ENCODE measurements around the gene SSTR5. TPM values are rescaled to one million over a fixed set of nuclear protein-coding genes. Genes with fewer than 3 reads are reported as not detected.

SSTR5 gene
- total RNA-seq, 4 donors from 2014 or later, result not detected

DNA sequence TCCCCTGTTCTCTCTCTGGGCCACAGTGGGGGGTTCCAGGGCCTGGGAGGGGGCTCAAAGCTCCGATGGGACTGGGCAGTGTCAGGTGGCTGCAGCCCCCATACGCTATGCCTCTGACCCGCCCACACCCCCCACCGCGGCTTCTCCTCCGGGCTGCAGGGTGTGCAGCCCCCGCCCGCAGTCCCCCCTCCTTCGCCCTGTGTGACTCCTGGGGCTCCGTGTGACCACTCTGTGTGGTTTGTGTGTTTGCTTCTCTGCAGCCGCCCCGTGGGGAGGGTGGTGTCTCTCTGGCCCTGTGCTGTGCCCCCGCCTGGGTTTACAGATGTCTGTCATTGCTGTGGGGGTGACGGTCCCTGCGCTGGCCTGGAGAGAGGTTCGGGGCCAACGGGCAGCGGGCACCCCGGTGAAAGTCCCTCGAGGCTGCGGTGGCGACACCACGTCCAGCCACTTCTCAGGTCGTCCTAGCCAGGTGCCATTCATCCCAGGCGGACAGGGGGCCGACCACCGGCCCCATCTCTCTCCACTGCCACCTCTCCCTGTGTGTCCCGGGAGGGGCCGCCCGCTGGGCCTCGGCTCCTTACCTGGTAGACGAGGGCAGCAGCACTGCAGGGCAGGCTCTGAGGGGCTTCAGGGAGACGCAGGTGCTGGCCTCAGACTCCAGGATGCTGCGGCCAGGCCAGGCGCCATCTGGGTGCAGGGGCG is 5.5 kb downstream of the SSTR5 start:
- TF ChIP-seq, protein P1, sequence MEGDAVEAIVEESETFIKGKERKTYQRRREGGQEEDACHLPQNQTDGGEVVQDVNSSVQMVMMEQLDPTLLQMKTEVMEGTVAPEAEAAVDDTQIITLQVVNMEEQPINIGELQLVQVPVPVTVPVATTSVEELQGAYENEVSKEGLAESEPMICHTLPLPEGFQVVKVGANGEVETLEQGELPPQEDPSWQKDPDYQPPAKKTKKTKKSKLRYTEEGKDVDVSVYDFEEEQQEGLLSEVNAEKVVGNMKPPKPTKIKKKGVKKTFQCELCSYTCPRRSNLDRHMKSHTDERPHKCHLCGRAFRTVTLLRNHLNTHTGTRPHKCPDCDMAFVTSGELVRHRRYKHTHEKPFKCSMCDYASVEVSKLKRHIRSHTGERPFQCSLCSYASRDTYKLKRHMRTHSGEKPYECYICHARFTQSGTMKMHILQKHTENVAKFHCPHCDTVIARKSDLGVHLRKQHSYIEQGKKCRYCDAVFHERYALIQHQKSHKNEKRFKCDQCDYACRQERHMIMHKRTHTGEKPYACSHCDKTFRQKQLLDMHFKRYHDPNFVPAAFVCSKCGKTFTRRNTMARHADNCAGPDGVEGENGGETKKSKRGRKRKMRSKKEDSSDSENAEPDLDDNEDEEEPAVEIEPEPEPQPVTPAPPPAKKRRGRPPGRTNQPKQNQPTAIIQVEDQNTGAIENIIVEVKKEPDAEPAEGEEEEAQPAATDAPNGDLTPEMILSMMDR (IDR thresholded peaks at IDR 0.05), result no peak
- no peak for TF ChIP-seq POLR2A (IDR thresholded peaks at IDR 0.05)
- H3K36me3 ChIP-seq, result no peaks in the 10 kb centered on the region
- no peak for DNase-seq
- no peaks in the 10 kb centered on the region for H3K4me1 ChIP-seq
- H3K27ac ChIP-seq, result no peak overlapping the region
- no peak overlapping the region for H3K4me3 ChIP-seq
- H3K9me3 ChIP-seq, result no peaks in the 10 kb centered on the region
- peaks cover 0 to 38% of the 10 kb centered on the region in 2 donors for H3K27me3 ChIP-seq
- intact Hi-C loops (cut with DNase I; ENCODE audit: low total_unique reads), result no loop called here

DNA sequence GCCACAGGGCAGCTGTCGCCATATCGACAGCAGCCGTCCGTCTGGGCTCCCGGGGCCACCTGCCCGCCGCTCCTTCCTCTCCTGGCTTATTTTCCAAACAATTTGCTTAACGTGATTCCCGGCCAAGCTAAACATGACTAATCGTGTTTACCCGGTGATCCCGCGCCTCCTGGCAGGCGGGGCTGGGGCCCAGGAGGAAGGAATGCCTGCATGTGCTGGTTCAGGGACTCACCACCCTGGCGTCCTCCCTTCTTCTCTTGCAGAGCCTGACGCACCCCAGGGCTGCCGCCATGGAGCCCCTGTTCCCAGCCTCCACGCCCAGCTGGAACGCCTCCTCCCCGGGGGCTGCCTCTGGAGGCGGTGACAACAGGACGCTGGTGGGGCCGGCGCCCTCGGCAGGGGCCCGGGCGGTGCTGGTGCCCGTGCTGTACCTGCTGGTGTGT is 6.1 kb downstream of the SSTR5 start:
- no peak for TF ChIP-seq POLR2A (IDR thresholded peaks at IDR 0.05)
- TF ChIP-seq, protein P1 (IDR thresholded peaks at IDR 0.05), result no peak
- Histone ChIP-seq H3K27ac (no peak overlapping the region), H3K36me3 (no peaks in the 10 kb centered on the region), H3K4me1 (no peaks in the 10 kb centered on the region), H3K4me3 (no peak overlapping the region), H3K27me3 (peaks cover 0 to 32% of the 10 kb centered on the region in 2 donors), H3K9me3 (no peaks in the 10 kb centered on the region)
- intact Hi-C loops (cut with DNase I; ENCODE audit: low total_unique reads), result no loop called here
- no peak for DNase-seq

DNA sequence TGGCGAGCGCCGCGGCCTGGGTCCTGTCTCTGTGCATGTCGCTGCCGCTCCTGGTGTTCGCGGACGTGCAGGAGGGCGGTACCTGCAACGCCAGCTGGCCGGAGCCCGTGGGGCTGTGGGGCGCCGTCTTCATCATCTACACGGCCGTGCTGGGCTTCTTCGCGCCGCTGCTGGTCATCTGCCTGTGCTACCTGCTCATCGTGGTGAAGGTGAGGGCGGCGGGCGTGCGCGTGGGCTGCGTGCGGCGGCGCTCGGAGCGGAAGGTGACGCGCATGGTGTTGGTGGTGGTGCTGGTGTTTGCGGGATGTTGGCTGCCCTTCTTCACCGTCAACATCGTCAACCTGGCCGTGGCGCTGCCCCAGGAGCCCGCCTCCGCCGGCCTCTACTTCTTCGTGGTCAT is 6.8 kb downstream of the SSTR5 start:
- H3K4me3 ChIP-seq, result no peak overlapping the region
- no peaks in the 10 kb centered on the region for H3K4me1 ChIP-seq
- DNase-seq, result no peak
- peaks cover 0 to 6% of the 10 kb centered on the region in 2 donors for H3K9me3 ChIP-seq
- TF ChIP-seq, protein P1 (IDR thresholded peaks at IDR 0.05), result no peak
- no peak for TF ChIP-seq POLR2A (IDR thresholded peaks at IDR 0.05)
- H3K27ac ChIP-seq, result no peak overlapping the region
- H3K36me3 ChIP-seq, result no peaks in the 10 kb centered on the region
- intact Hi-C loops (cut with DNase I; ENCODE audit: low total_unique reads), result no loop called here
- peaks cover 0 to 28% of the 10 kb centered on the region in 2 donors for H3K27me3 ChIP-seq

DNA sequence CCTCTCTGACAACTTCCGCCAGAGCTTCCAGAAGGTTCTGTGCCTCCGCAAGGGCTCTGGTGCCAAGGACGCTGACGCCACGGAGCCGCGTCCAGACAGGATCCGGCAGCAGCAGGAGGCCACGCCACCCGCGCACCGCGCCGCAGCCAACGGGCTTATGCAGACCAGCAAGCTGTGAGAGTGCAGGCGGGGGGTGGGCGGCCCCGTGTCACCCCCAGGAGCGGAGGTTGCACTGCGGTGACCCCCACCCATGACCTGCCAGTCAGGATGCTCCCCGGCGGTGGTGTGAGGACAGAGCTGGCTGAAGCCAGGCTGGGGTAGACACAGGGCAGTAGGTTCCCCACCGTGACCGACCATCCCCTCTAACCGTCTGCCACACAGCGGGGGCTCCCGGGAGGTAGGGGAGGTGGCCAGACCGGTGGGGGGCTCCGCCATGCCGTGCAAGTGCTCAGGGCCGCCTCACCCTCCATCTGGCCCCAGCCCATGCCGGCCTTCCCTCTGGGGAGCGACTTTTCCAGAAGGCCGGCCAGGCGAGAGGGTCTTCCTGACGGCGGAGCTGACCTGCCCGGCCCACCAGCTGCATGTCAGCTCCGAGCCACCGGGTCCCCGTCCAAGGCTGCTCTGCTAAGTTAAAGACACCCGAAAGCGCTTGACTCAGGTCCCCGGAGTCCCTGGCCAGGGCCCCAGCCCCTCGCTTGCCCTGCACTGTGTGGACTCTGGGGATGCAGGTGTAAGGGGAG is 7.4 kb downstream of the SSTR5 start:
- peaks cover 0 to 28% of the 10 kb centered on the region in 2 donors for H3K27me3 ChIP-seq
- TF ChIP-seq POLR2A (IDR thresholded peaks at IDR 0.05), result no peak
- TF ChIP-seq, protein P1 (IDR thresholded peaks at IDR 0.05), result no peak
- H3K4me3 ChIP-seq, result no peak overlapping the region
- DNase-seq, result no peak
- no peaks in the 10 kb centered on the region for H3K36me3 ChIP-seq
- peaks cover 0 to 12% of the 10 kb centered on the region in 2 donors for H3K9me3 ChIP-seq
- no peaks in the 10 kb centered on the region for H3K4me1 ChIP-seq
- intact Hi-C loops (cut with DNase I; ENCODE audit: low total_unique reads), result no loop called here
- H3K27ac ChIP-seq, result no peak overlapping the region

All from uterus (tissue), 4 donors.